H1 (cell line): ENCODE measurements around the gene RTN4. TPM values are rescaled to one million over a fixed set of nuclear protein-coding genes. Genes with fewer than 3 reads are reported as not detected.

Source experiments
- CTCF ChIA-PET: fragments of 300-600 bp; sonication (Branson Sonifier 250); formaldehyde crosslinking; loops from one replicate; lab custom pipeline; 2021; ENCODE audit not compliant: partially characterized antibody; lab: Charles Lee
- POLR2A ChIA-PET: fragments of 300-600 bp; sonication (Branson Sonifier 250); formaldehyde crosslinking; loops from one replicate; lab custom pipeline; 2021; ENCODE audit warnings: inconsistent platforms; ENCODE audit not compliant: partially characterized antibody; lab: Charles Lee
- DNase-seq, 2 experiments: peaks; one replicate each; pipeline versions ENCODE4 v3.0.0 to v3.0.0-alpha.2; 2010 to 2022; ENCODE audit warnings: low spot score in 2 of 2, low read depth in 1 of 2, mixed read lengths in 1 of 2
- FAIRE-seq: peaks from 2 replicates; lab custom pipeline; 2011; peaks lifted over from hg19 to GRCh38; lab: Jason Lieb, UNC
- H2AFZ ChIP-seq: 2 replicates; pipeline ENCODE4 v1.8.1; 2012; ENCODE audit warnings: low read length, inconsistent platforms
- H2AK5ac ChIP-seq: 2 replicates; pipeline ENCODE4 v1.6.1; 2013; ENCODE audit warnings: low read depth, low read length
- H2BK120ac ChIP-seq: replicated peaks from 2 replicates; pipeline ENCODE3; 2013; ENCODE audit warnings: low read depth, low read length, inconsistent platforms
- H2BK12ac ChIP-seq: 2 replicates; pipeline ENCODE4 v1.6.1; 2013; ENCODE audit warnings: low read depth, low read length
- H2BK15ac ChIP-seq: 2 replicates; pipeline ENCODE4 v1.6.1; 2013; ENCODE audit warnings: low read length
- H2BK20ac ChIP-seq: 2 replicates; pipeline ENCODE4 v1.6.1; 2013; ENCODE audit warnings: low read length
- H2BK5ac ChIP-seq: 2 replicates; pipeline ENCODE4 v1.6.1; 2013; ENCODE audit warnings: low read depth, low read length
- H3K14ac ChIP-seq: 2 replicates; pipeline ENCODE4 v1.6.1; 2013; ENCODE audit warnings: inconsistent platforms; ENCODE audit not compliant: insufficient read length
- H3K18ac ChIP-seq: 2 replicates; pipeline ENCODE4 v1.6.1; 2013; ENCODE audit warnings: low read length; ENCODE audit errors: extremely low read depth
- H3K23ac ChIP-seq: 2 replicates; pipeline ENCODE4 v1.6.1; 2013; ENCODE audit warnings: inconsistent platforms; ENCODE audit not compliant: insufficient read length
- H3K23me2 ChIP-seq: 2 replicates; pipeline ENCODE4 v1.6.1; 2013; ENCODE audit warnings: low read depth, low read length
- H3K27ac ChIP-seq: 2 replicates; pipeline ENCODE4 v1.6.1; 2011; ENCODE audit warnings: low read depth, low read length, inconsistent platforms
- H3K27me3 ChIP-seq, 4 experiments: replicated peaks in 1 of 4; 1 replicate in 1 of 4; 2 replicates in 3 of 4; pipeline versions ENCODE4 v1.6.1 to v1.8.1; 2011 to 2013; ENCODE audit warnings: low read length in 3 of 4, mild to moderate bottlenecking in 3 of 4, inconsistent platforms in 2 of 4, mixed read lengths in 2 of 4, moderate library complexity in 1 of 4; ENCODE audit not compliant: control insufficient read depth in 3 of 4, insufficient read depth in 3 of 4; ENCODE audit errors: extremely low read depth in 1 of 4
- H3K36me3 ChIP-seq, 4 experiments: 2 replicates each; pipeline versions ENCODE4 v1.6.1 to v1.8.1; 2011 to 2013; ENCODE audit warnings: mild to moderate bottlenecking in 4 of 4, low read length in 3 of 4, moderate library complexity in 2 of 4, control low read depth in 1 of 4, inconsistent platforms in 1 of 4; ENCODE audit not compliant: insufficient read depth in 4 of 4, control insufficient read depth in 2 of 4
- H3K4ac ChIP-seq: replicated peaks from 2 replicates; pipeline ENCODE3; 2013; ENCODE audit warnings: low read length, low read depth, mixed read lengths, inconsistent platforms; ENCODE audit not compliant: insufficient read length
- H3K4me1 ChIP-seq, 4 experiments: replicated peaks in 1 of 4; 1 replicate in 1 of 4; 2 replicates in 3 of 4; pipeline versions ENCODE4 v1.6.1 to v1.8.1; 2011 to 2013; ENCODE audit warnings: low read length in 3 of 4, inconsistent platforms in 2 of 4, mixed read lengths in 1 of 4; ENCODE audit not compliant: insufficient read depth in 4 of 4, control insufficient read depth in 3 of 4
- H3K4me2 ChIP-seq, 2 experiments: 2 replicates each; pipeline versions ENCODE4 v1.6.1 to v1.8.1; 2011 to 2013; ENCODE audit warnings: low read depth in 2 of 2, low read length in 2 of 2, control low read depth in 1 of 2, inconsistent platforms in 1 of 2, mild to moderate bottlenecking in 1 of 2; ENCODE audit not compliant: insufficient read depth in 1 of 2
- H3K4me3 ChIP-seq, 4 experiments: fragments of 200-600, 300-600 bp in 1 of 4; sonication (generic), shearing (Covaris generic), sonication (Bioruptor Twin) in 1 of 4; 2 replicates each; pipeline versions ENCODE4 v1.5.1 to v1.8.1; 2011 to 2016; ENCODE audit warnings: low read length in 4 of 4, low read depth in 3 of 4, control low read depth in 2 of 4, inconsistent platforms in 2 of 4, mild to moderate bottlenecking in 2 of 4, mixed read lengths in 1 of 4, moderate library complexity in 1 of 4; ENCODE audit not compliant: insufficient read depth in 2 of 4; ENCODE audit errors: extremely low read depth in 1 of 4
- H3K56ac ChIP-seq: replicated peaks from 2 replicates; pipeline ENCODE3; 2013; ENCODE audit warnings: low read depth, mild to moderate bottlenecking, mixed read lengths, low read length, inconsistent platforms; ENCODE audit not compliant: insufficient read length
- H3K79me1 ChIP-seq: 2 replicates; pipeline ENCODE4 v1.6.1; 2013; ENCODE audit warnings: low read depth, low read length, control low read depth
- H3K79me2 ChIP-seq, 2 experiments: 2 replicates each; pipeline versions ENCODE4 v1.6.1 to v1.8.1; 2012 to 2013; ENCODE audit warnings: low read length in 2 of 2, mild to moderate bottlenecking in 2 of 2, inconsistent platforms in 1 of 2; ENCODE audit not compliant: insufficient read depth in 2 of 2, control insufficient read depth in 1 of 2
- H3K9ac ChIP-seq, 4 experiments: replicated peaks in 1 of 4; 1 replicate in 1 of 4; 2 replicates in 3 of 4; pipeline versions ENCODE4 v1.6.1 to v1.8.1; 2011 to 2013; ENCODE audit warnings: low read depth in 3 of 4, low read length in 3 of 4, control low read depth in 2 of 4, mild to moderate bottlenecking in 2 of 4, moderate library complexity in 2 of 4, inconsistent platforms in 1 of 4; ENCODE audit errors: extremely low read depth in 1 of 4
- H3K9me3 ChIP-seq, 2 experiments: 2 replicates each; pipeline versions ENCODE4 v1.6.1 to v1.8.1; 2012 to 2013; ENCODE audit warnings: mild to moderate bottlenecking in 2 of 2, moderate library complexity in 2 of 2, control low read depth in 1 of 2, inconsistent platforms in 1 of 2, low read depth in 1 of 2, low read length in 1 of 2, mixed read lengths in 1 of 2; ENCODE audit not compliant: insufficient read depth in 2 of 2
- H4K20me1 ChIP-seq, 2 experiments: replicated peaks in 1 of 2; 2 replicates each; pipeline versions ENCODE3 to v1.8.1; 2011 to 2013; ENCODE audit warnings: inconsistent platforms in 2 of 2, low read length in 2 of 2, mild to moderate bottlenecking in 1 of 2; ENCODE audit not compliant: insufficient read depth in 2 of 2, control insufficient read depth in 1 of 2
- H4K5ac ChIP-seq: 2 replicates; pipeline ENCODE4 v1.6.1; 2013; ENCODE audit warnings: low read length, low read depth, mixed read lengths, inconsistent platforms; ENCODE audit not compliant: insufficient read length
- H4K8ac ChIP-seq: 2 replicates; pipeline ENCODE4 v1.8.0; 2013; ENCODE audit warnings: mild to moderate bottlenecking, moderate library complexity, low read length, inconsistent platforms; ENCODE audit not compliant: insufficient read depth; ENCODE audit errors: extremely low read depth
- H4K91ac ChIP-seq: replicated peaks from 2 replicates; pipeline ENCODE3; 2013; ENCODE audit warnings: low read length, mixed read lengths, inconsistent platforms; ENCODE audit not compliant: insufficient read length
- ATF3 ChIP-seq: IDR thresholded peaks from 2 replicates; pipeline ENCODE4 v1.6.1; 2011; ENCODE audit warnings: low read depth, mild to moderate bottlenecking, low read length; ENCODE audit not compliant: insufficient read depth
- CBX8 ChIP-seq: fragments of 300-800, 300-1000 bp; sonication (generic); IDR thresholded peaks from 2 replicates; pipeline ENCODE4 v1.7.1; 2016; ENCODE audit warnings: low read depth, low read length, borderline replicate concordance
- GTF2F1 ChIP-seq: IDR thresholded peaks from 2 replicates; pipeline ENCODE4 v1.6.1; 2012; ENCODE audit warnings: low read depth, low read length, improper control_type of control experiment, borderline replicate concordance
- POLR2A ChIP-seq, 2 experiments: IDR thresholded peaks; 1 replicate in 1 of 2; 2 replicates in 1 of 2; pipeline ENCODE4 v1.6.1; 2011; ENCODE audit warnings: low read depth in 2 of 2, low read length in 2 of 2, mild to moderate bottlenecking in 2 of 2; ENCODE audit errors: control extremely low read depth in 1 of 2
- POLR2AphosphoS5 ChIP-seq: IDR thresholded peaks from 2 replicates; pipeline ENCODE4 v1.6.1; 2011; ENCODE audit warnings: low read depth, low read length
- RXRA ChIP-seq: IDR thresholded peaks from 2 replicates; pipeline ENCODE4 v1.6.1; 2011; ENCODE audit warnings: low read depth, mild to moderate bottlenecking, low read length, moderate library complexity; ENCODE audit not compliant: insufficient read depth
- SAP30 ChIP-seq: fragments of 300-600 bp; sonication (generic); IDR thresholded peaks from 2 replicates; pipeline ENCODE4 v1.7.1; 2012; ENCODE audit warnings: low read length, moderate library complexity, mild to moderate bottlenecking, inconsistent platforms; ENCODE audit not compliant: insufficient read depth, insufficient replicate concordance
- SP1 ChIP-seq: IDR thresholded peaks from 2 replicates; pipeline ENCODE4 v1.6.1; 2011; ENCODE audit warnings: low read depth, low read length
- SUZ12 ChIP-seq: fragments of 200-600 bp; sonication (generic); IDR thresholded peaks from 2 replicates; pipeline ENCODE4 v1.6.1; 2012; ENCODE audit warnings: mild to moderate bottlenecking, inconsistent platforms, low read length, moderate library complexity, mixed read lengths
- TCF12 ChIP-seq: IDR thresholded peaks from 2 replicates; pipeline ENCODE4 v1.6.1; 2011; ENCODE audit warnings: low read depth, mild to moderate bottlenecking, low read length
- USF2 ChIP-seq: IDR thresholded peaks from 2 replicates; pipeline ENCODE4 v1.6.1; 2011; ENCODE audit warnings: low read length, improper control_type of control experiment
- WGBS, 2 experiments: shearing (Covaris generic) in 1 of 2; methylation state at CpG; one replicate each; pipeline versions ENCODE4 v1.1.6 to v1.1.7; 2013 to 2015; ENCODE audit warnings: low lambda C conversion rate in 2 of 2, mixed read lengths in 2 of 2, inconsistent platforms in 1 of 2, low coverage in 1 of 2, missing lambda C conversion rate in 1 of 2; ENCODE audit not compliant: insufficient replicate concordance in 2 of 2, insufficient coverage in 1 of 2, insufficient read length in 1 of 2; ENCODE audit errors: extremely low coverage in 1 of 2, missing lambda C conversion rate in 1 of 2; 5-methylcytosine and 5-hydroxymethylcytosine counted together
- polyA plus RNA-seq, 7 experiments: library from polyadenylated mRNA; depleted of rRNA in 3 of 7; stranded (reverse) in 5 of 7; unstranded in 2 of 7; fragments of >200 nt in 5 of 7; fragments of 200-250 nt in 2 of 7; gene quantifications; 1 replicate in 5 of 7; 2 replicates in 1 of 7; 4 replicates in 1 of 7; pipeline versions ENCODE4 v1.2.1 to v1.2.3, GENCODE V29; 2011 to 2013; ENCODE audit warnings: missing spikeins in 2 of 7, mixed read lengths in 2 of 7
- total RNA-seq: library from RNA; stranded (reverse); fragmentation: NEBNext Ultra II Directional; extraction: Animal tissue kit (Norgen Biotek cat#: 25700); gene quantifications from 2 replicates; pipeline ENCODE4 v1.2.1, GENCODE V29; 2021

RTN4 gene
- total and polyA plus RNA-seq, 2 of the 8 experiments (the other 6 are each of a cell fraction or from before 2014, with no cell fraction given): 179 to 242 TPM

GRCh38 chr2:54979321-54980044, 70.8 kb downstream of the RTN4 start:
- CTCF ChIA-PET: interaction anchor here (0.6 to 1.5 kb wide), 4 partner anchors 9 to 680 kb away, joined by 3 to 4 read pairs (median 3); no protein-coding TSS in a partner anchor
- H2BK15ac ChIP-seq: no peak overlapping the region
- H3K56ac ChIP-seq: no peak overlapping the region
- H3K4me1 ChIP-seq: peaks cover 0 to 2% (median 0%) of the 10 kb centered on the region in 4 experiments; a peak in 1 of 7 replicates
- no peak overlapping the region for H2BK12ac ChIP-seq
- H3K4ac ChIP-seq: no peak overlapping the region
- peaks cover 2% of the 10 kb centered on the region; the same call in 1 of the 2 replicates for H3K79me1 ChIP-seq
- no peak overlapping the region for H2BK5ac ChIP-seq
- no peak for FAIRE-seq
- no peak overlapping the region for H3K27ac ChIP-seq
- H4K5ac ChIP-seq: no peak overlapping the region
- POLR2A ChIA-PET: interaction anchor here (0.7 to 1.6 kb wide), 4 partner anchors 9 to 22 kb away, joined by 3 to 4 read pairs (median 3); no protein-coding TSS in a partner anchor
- H3K27me3 ChIP-seq: no peaks in the 10 kb centered on the region
- no peak overlapping the region for H3K4me2 ChIP-seq
- H3K9me3 ChIP-seq: no peaks in the 10 kb centered on the region
- H4K8ac ChIP-seq: no peak overlapping the region
- H4K20me1 ChIP-seq: peaks cover 3% of the 10 kb centered on the region in 2 experiments
- H3K23ac ChIP-seq: no peak overlapping the region
- peaks cover 0 to 31% (median 11%) of the 10 kb centered on the region in 4 experiments; a peak in 7 of 8 replicates for H3K36me3 ChIP-seq
- no peak overlapping the region for H3K18ac ChIP-seq
- no peak overlapping the region for H2BK20ac ChIP-seq
- H3K79me2 ChIP-seq: peaks cover 0 to 84% of the 10 kb centered on the region in 2 experiments; a peak in 3 of 4 replicates
- H2BK120ac ChIP-seq: no peak overlapping the region
- WGBS, 2 experiments: 88% methylated on average over 4 of the region's 4 CpGs; no CpG with 5 or more reads in 1 of the 2 experiments
- H3K14ac ChIP-seq: no peak overlapping the region
- no peak overlapping the region for H3K4me3 ChIP-seq
- H2AFZ ChIP-seq: no peak overlapping the region
- H3K9ac ChIP-seq: no peak overlapping the region
- no peak overlapping the region for H4K91ac ChIP-seq
- no peaks in the 10 kb centered on the region; the same call in 1 of the 2 replicates for H3K23me2 ChIP-seq
- DNase-seq: no peak
- no peak overlapping the region for H2AK5ac ChIP-seq
- TF ChIP-seq USF2: no peak
- TF ChIP-seq ATF3: no peak
- no peak for TF ChIP-seq SAP30
- no peak for TF ChIP-seq POLR2A (IDR thresholded peaks at IDR 0.05; ENCODE audit: control extremely low read depth in 1 of 2, low read depth in 2 of 2, low read length in 2 of 2)
- TF ChIP-seq CBX8: no peak
- no peak for TF ChIP-seq RXRA
- no peak for TF ChIP-seq GTF2F1
- TF ChIP-seq SP1: no peak
- no peak for TF ChIP-seq POLR2AphosphoS5
- no peak for TF ChIP-seq TCF12
- TF ChIP-seq SUZ12: no peak
